Measurements from ENCODE around the gene TAF13.
"Not testable (repeated sequence)": the region's sequence is repeated elsewhere in the genome, so short reads cannot be mapped to it uniquely, and the experiment has no call there.

Gene TAF13

DNA sequence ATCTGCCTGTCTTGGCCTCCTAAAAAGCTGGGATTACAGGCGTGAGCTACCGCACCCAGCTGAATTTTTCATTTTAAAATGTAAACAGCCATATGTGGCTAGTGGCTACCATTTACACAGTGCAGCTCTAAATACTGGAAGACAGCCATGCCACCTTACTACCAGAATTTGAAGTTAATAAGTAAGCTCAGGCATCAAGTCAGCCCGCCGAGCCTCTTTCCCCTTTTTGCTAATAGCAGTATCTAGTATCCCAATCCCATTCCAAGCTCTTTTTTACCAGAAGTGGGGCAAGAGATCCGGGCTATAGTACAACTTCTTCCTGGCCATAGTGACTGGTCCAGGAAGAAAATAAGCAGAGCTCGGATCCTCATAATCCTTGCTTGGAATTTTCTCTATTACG is 15.1 kb downstream of the TAF13 start:
- H3K9me3 ChIP-seq (ENCODE audit: control insufficient read depth, insufficient read depth, low read length), result no peaks in the 10 kb centered on the region
- no peaks in the 10 kb centered on the region for H3K36me3 ChIP-seq (ENCODE audit: control insufficient read depth, low read length)
- TF ChIP-seq, protein P1, sequence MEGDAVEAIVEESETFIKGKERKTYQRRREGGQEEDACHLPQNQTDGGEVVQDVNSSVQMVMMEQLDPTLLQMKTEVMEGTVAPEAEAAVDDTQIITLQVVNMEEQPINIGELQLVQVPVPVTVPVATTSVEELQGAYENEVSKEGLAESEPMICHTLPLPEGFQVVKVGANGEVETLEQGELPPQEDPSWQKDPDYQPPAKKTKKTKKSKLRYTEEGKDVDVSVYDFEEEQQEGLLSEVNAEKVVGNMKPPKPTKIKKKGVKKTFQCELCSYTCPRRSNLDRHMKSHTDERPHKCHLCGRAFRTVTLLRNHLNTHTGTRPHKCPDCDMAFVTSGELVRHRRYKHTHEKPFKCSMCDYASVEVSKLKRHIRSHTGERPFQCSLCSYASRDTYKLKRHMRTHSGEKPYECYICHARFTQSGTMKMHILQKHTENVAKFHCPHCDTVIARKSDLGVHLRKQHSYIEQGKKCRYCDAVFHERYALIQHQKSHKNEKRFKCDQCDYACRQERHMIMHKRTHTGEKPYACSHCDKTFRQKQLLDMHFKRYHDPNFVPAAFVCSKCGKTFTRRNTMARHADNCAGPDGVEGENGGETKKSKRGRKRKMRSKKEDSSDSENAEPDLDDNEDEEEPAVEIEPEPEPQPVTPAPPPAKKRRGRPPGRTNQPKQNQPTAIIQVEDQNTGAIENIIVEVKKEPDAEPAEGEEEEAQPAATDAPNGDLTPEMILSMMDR (IDR thresholded peaks at IDR 0.05; ENCODE audit: low read depth, low read length, poor library complexity, severe bottlenecking), result no peak
- TF ChIP-seq EZH2phosphoT487 (IDR thresholded peaks at IDR 0.05; ENCODE audit: borderline replicate concordance, low read length), result no peak
- H3K4me2 ChIP-seq (ENCODE audit: low read length), result no peak overlapping the region
- no peak overlapping the region for H3K27ac ChIP-seq (ENCODE audit: low read depth, low read length)
- H3K4me1 ChIP-seq (ENCODE audit: control insufficient read depth, low read length), result no peaks in the 10 kb centered on the region
- H3F3A ChIP-seq (ENCODE audit: control insufficient read depth, insufficient read depth), result no peaks in the 10 kb centered on the region; the same call in 1 of the 2 replicates
- no peak overlapping the region for H3K4me3 ChIP-seq (ENCODE audit: low read length)
- H3K9me2 ChIP-seq (replicated peaks; ENCODE audit: control insufficient read depth, low read length), result no peaks in the 10 kb centered on the region
- H3K79me2 ChIP-seq (ENCODE audit: control insufficient read depth, low read length), result no peaks in the 10 kb centered on the region
- no peaks in the 10 kb centered on the region for H3K27me3 ChIP-seq (ENCODE audit: control insufficient read depth, low read length)
- H4K20me1 ChIP-seq (ENCODE audit: control insufficient read depth, insufficient read depth, low read depth, low read length), result no peaks in the 10 kb centered on the region

DNA sequence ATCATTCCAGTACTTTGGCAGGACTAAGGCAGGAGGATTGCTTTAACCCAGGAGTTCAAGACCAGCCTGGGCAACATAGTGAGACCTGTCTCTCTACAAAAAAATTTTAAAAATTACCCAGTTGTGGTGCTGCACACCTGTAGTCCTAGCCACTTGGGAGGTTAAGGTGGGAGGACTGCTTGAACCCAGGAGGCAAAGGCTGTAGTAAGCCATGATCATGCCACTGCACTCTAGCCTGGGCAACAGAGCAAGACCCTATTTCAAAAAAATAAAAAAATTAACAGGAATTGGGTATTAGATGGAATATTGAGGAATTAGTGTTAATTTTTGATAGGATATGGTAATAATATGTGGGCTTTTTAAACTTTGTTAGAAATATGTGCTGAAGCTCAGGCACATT is 16.8 kb downstream of the TAF13 start:
- H3K4me2 ChIP-seq (ENCODE audit: low read length), result no peak overlapping the region
- H3K27ac ChIP-seq (ENCODE audit: low read depth, low read length), result no peak overlapping the region
- no peaks in the 10 kb centered on the region for H3K4me1 ChIP-seq (ENCODE audit: control insufficient read depth, low read length)
- H3F3A ChIP-seq (ENCODE audit: control insufficient read depth, insufficient read depth), result no peaks in the 10 kb centered on the region; the same call in 1 of the 2 replicates
- no peaks in the 10 kb centered on the region for H3K9me2 ChIP-seq (replicated peaks; ENCODE audit: control insufficient read depth, low read length)
- no peaks in the 10 kb centered on the region for H4K20me1 ChIP-seq (ENCODE audit: control insufficient read depth, insufficient read depth, low read depth, low read length)
- H3K27me3 ChIP-seq (ENCODE audit: control insufficient read depth, low read length), result no peaks in the 10 kb centered on the region
- TF ChIP-seq, protein P1 (IDR thresholded peaks at IDR 0.05; ENCODE audit: low read depth, low read length, poor library complexity, severe bottlenecking), result no peak
- no peak for TF ChIP-seq EZH2phosphoT487 (IDR thresholded peaks at IDR 0.05; ENCODE audit: borderline replicate concordance, low read length)
- no peaks in the 10 kb centered on the region for H3K9me3 ChIP-seq (ENCODE audit: control insufficient read depth, insufficient read depth, low read length)
- no peak overlapping the region for H3K4me3 ChIP-seq (ENCODE audit: low read length)
- H3K79me2 ChIP-seq (ENCODE audit: control insufficient read depth, low read length), result no peaks in the 10 kb centered on the region
- H3K36me3 ChIP-seq (ENCODE audit: control insufficient read depth, low read length), result no peaks in the 10 kb centered on the region

- Histone ChIP-seq H3K4me2 (ENCODE audit: low read length) (no peak overlapping the region), H3K79me2 (ENCODE audit: control insufficient read depth, low read length) (no peaks in the 10 kb centered on the region)
- no peak for TF ChIP-seq EZH2phosphoT487 (IDR thresholded peaks at IDR 0.05; ENCODE audit: borderline replicate concordance, low read length)
- TF ChIP-seq, protein P1 (IDR thresholded peaks at IDR 0.05; ENCODE audit: low read depth, low read length, poor library complexity, severe bottlenecking), result no peak
Observed at GRCh38 chr1:109056064-109056463, 19.7 kb downstream of the TAF13 start.

GRCh38 chr1:109052145-109052544 is 23.7 kb downstream of the TAF13 start:
- not testable (repeated sequence) for H4K20me1 ChIP-seq (ENCODE audit: control insufficient read depth, insufficient read depth, low read depth, low read length); H3K79me2 ChIP-seq (ENCODE audit: control insufficient read depth, low read length); H3K4me1 ChIP-seq (ENCODE audit: control insufficient read depth, low read length); H3K4me3 ChIP-seq (ENCODE audit: low read length); H3K9me3 ChIP-seq (ENCODE audit: control insufficient read depth, insufficient read depth, low read length); H3K36me3 ChIP-seq (ENCODE audit: control insufficient read depth, low read length); H3K27me3 ChIP-seq (ENCODE audit: control insufficient read depth, low read length); H3F3A ChIP-seq (ENCODE audit: control insufficient read depth, insufficient read depth); H3K9me2 ChIP-seq (replicated peaks; ENCODE audit: control insufficient read depth, low read length); H3K27ac ChIP-seq (ENCODE audit: low read depth, low read length); H3K4me2 ChIP-seq (ENCODE audit: low read length)

More at GRCh38 chr1:109056064-109056463, 19.7 kb downstream of the TAF13 start:
- H4K20me1 ChIP-seq (ENCODE audit: control insufficient read depth, insufficient read depth, low read depth, low read length), result no peaks in the 10 kb centered on the region
- no peaks in the 10 kb centered on the region for H3K27me3 ChIP-seq (ENCODE audit: control insufficient read depth, low read length)
- H3K4me1 ChIP-seq (ENCODE audit: control insufficient read depth, low read length), result no peaks in the 10 kb centered on the region
- H3K27ac ChIP-seq (ENCODE audit: low read depth, low read length), result no peak overlapping the region
- H3F3A ChIP-seq (ENCODE audit: control insufficient read depth, insufficient read depth), result no peaks in the 10 kb centered on the region
- no peaks in the 10 kb centered on the region for H3K9me3 ChIP-seq (ENCODE audit: control insufficient read depth, insufficient read depth, low read length)
- H3K9me2 ChIP-seq (replicated peaks; ENCODE audit: control insufficient read depth, low read length), result no peaks in the 10 kb centered on the region
- H3K4me3 ChIP-seq (ENCODE audit: low read length), result no peak overlapping the region
- no peaks in the 10 kb centered on the region for H3K36me3 ChIP-seq (ENCODE audit: control insufficient read depth, low read length)

Measured in DOHH2 (cell line).